HG02870 (cell line): Measurements from ENCODE around the gene CD96.
A peak's percentile ranks its signal among the peaks of the same experiment; 100 is the strongest.

ENCODE experiments used
- ATAC-seq: cut with Tn5 transposase; IDR thresholded peaks from one replicate; pipeline ENCODE4 v1.9.1; 2021; ENCODE audit warnings: mild to moderate bottlenecking, moderate library complexity; ENCODE audit not compliant: unreplicated experiment

The CD96 gene

DNA sequence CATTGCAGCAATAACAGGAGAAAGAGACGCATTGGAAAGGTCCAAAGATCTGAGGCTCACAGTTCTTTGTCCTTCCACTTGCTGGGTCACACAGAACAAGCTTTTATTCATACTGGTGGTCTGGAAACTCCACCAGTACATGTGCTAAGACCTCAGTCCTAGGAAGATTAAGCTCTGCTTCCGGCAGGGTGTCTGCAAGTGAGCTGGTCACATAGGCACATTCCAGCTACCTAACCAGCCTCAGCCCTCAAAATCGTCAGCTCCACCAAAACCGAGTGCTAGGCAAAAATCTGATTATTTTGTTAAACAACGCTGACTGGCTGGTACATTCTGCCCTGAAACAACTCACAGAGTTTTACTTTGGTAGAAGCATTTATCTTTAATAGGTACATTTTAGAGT lies 50.9 kb downstream of the CD96 start:
- ATAC-seq = no peak

DNA sequence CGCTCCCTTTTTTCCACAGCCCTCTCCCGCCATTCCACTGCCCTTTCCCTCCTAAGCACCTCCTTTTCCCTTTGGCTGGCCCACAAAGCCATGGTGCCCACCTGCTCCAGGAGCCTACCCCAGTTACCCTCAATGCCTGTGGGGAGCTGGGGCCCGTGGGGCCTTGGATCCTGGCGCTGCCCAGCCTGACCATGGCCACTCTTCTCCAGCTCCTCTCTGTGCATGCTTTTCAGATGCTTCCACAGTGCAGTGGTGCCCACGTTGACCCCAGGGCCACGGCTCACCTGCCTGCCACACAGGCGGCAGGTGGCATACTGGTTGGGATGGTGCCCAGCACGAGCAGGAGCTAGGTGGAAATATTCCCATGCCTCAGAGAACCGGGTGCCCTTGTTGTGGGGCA lies 51.7 kb downstream of the CD96 start:
- ATAC-seq = no peak

DNA sequence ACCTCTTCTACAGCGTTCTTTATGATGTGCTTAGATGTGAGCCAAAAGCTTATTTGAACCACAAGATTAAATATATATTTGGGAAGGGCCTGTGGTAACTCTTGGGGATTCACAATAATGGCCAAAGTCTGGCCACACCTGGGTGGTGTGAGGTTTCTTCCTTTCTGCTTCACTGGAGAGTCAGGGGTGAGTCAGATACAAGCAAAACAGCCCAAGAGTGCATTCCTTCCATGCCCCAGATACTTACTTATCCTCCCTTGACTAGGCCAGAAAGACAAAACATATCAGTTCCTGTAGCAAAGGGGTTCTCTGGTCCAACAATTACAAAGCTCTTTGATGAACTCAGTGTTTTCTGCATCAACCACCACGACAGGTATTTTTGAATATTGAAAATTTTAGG lies 52.2 kb downstream of the CD96 start:
- ATAC-seq = peak; percentile 71

DNA sequence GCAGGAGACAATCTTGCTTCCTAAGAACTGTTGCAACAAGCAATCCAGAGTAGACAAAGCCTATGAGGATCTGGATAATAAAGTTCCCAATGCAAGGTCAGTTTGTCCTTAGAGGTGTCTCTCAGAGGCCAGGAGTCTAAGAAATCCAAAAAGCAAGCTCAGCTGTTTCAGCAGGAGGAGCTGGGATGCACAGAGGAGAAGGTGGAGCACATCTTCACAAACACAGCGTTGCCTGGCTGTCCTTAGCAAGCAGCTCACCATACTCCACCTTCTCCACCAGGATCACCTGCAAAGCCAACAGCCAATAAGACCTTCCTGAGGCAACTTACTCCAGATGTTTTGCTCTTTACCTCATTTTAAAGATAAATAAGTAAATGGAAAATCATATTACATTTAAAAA lies 52.8 kb downstream of the CD96 start:
- ATAC-seq = no peak

DNA sequence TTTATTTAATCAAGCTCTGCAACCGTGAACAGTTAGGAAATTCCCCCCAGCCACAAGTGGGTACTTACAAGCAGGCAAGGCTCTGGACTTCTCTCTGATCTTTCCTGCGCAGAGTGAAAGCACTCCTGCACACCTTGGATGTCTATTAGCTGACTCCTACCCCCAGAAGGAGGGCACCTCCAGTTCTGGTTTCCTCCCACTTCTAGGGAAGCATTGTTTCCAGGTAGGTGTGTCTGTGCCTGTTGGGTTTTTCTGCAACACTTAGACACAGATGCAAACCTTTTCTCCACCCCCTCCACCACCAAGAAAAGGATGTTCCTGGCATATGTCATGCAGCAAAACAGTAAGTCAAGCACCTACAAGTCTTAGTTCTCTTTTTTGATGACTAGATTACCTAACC lies 53.2 kb downstream of the CD96 start, which contains the start of gene ZBED2:
Gene ZBED2, minus strand, starts transcription at position 115 of the 400 bp plus-strand sequence. CDS start 1,145 bp downstream, outside the sequence.
- ATAC-seq = peak; percentile 51

DNA sequence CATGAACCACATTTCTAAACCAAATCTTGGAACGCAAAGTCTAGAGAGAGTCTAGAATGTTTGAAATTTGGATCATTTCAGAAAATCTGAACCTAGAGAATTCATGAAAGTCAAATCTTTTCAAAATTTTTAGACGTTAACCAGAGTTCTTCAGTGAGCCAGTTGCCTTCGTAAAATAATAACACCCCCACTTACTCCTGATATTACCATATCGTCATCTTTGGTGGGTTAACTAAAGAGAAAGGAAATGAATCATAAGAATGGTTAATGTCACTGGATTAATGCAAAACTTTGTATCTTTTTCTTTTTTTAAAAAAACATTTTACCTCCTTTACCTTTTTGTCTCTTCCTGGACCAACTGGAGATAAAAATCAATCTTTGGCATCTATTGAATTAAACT lies 54.3 kb downstream of the CD96 start:
- ATAC-seq = no peak

DNA sequence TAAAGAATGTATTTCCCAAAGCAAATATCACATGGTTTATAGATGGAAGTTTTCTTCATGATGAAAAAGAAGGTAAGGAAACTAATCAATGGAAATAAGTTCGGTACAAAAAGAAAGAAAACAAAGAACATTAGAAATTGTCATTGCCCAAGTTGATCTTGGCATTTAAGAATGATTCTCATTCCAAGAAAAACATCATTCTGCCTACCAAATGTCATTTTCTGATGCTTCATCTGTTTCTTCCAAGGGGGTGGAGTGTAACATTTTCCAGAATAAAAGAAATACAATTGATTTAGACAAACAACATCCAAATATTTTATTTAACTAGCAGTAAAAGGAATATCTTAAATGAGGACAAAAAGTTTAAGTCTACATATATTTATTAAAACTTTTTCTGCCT lies 56.1 kb downstream of the CD96 start:
- no peak for ATAC-seq

DNA sequence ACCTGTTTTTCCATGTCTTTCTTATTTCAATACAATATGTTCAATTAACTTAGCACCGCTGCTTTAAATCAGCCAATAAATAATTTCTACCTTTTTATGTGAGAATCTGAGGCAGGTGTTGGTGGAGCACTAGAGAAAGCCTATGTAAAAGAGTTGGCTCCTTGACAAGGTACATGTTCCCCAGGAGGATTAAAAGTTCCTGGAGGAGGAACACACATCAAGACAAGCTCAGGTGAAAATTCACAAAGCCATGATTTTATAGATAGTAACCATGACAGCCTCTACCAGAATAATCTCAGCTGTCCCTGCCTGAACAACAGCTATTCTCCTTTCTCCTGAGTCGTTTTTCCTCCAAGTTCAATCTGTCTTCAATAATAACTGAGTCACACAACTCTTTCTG lies 56.6 kb downstream of the CD96 start:
- ATAC-seq = no peak

DNA sequence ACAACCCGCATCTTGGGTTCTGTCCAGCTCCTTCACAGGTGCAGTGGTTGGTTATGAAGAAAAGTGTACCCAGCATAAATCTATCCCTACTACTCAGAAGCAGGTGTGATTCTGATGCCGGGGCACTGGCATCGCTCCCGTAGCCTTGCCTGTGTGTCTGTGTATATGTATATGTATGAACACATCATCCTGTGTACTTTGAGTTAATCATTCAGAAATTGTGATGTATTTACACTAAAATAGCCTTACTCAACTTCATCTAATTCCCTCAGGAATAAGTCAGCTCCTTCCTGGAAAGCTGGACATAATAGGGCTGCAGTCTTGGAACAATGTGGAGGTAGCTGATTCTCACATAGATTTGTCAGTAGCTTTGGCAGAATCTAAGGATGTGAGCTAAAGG lies 59.8 kb downstream of the CD96 start:
- ATAC-seq = no peak

DNA sequence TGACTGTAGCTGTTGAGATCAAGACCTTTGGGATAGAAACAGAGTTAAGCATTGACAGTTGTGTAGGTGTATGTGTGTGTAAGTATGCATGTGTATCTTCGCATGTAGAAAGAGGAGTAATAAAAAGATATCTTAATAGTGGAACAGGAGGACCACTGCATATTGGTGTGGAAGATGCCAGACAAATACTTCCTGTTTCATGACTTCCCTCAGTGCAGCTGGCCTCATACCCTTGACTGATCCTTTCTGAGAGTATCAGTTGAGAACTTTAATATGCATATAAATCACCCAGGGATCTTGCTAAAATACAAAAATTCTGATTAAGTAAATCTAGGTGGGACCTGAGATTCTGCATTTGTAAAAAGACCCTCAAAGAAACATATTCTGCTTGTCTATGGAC lies 61.7 kb downstream of the CD96 start:
- ATAC-seq = no peak

DNA sequence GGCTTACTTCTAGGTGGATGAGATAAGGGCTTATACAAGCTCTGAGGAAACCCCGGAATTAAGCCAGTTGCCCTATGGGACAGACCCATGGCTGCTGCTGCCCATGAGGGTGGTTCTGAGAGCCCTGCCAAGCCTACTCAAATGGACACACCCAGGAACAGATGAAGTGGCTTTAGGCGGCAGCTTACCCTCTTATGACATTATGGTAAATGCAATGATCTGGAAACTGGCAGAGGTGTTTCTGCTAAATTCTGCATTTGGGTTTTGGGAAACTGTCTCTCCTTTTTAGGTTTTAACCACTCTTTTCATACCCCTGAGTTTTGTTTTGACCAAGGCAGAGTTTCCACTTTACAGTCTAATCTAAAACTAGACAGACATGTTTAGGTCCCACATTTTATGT lies 62.1 kb downstream of the CD96 start:
- no peak for ATAC-seq

DNA sequence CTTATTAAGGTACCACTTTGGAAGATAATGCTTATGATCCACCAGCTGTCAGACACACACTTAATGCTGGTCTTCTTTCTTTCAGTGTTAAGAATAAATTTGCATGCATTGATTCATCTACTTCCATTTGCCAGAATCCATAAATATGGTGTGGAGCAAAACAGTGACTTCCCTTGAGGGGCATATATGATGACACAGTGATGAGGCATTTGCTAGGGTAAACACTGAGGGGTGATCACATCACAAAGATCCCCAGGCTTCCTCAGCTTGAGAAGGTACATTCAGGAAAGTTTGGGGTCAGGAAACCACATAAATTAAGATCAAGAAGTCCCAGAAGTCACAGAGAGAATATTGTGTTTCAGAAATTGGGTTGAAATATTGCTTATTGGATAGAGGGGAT lies 63.0 kb downstream of the CD96 start:
- no peak for ATAC-seq

DNA sequence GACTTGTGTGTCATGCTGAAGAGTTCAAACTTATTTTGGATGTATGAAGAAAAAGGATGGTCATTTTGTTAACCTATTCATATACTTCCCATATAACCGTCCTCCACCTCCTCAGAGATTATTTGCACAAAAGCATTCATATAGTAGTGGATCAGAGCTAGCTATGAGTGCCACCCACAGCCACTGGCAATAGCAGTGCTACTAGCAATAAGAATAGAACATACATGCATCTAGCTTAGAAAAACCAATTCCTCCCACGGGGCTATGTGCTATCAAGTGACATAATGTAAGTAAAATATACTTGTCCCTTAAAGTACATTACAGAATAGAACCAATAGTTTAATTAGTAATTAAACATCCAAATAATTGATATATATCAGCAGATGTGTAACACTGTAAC lies 63.5 kb downstream of the CD96 start:
- ATAC-seq = no peak

DNA sequence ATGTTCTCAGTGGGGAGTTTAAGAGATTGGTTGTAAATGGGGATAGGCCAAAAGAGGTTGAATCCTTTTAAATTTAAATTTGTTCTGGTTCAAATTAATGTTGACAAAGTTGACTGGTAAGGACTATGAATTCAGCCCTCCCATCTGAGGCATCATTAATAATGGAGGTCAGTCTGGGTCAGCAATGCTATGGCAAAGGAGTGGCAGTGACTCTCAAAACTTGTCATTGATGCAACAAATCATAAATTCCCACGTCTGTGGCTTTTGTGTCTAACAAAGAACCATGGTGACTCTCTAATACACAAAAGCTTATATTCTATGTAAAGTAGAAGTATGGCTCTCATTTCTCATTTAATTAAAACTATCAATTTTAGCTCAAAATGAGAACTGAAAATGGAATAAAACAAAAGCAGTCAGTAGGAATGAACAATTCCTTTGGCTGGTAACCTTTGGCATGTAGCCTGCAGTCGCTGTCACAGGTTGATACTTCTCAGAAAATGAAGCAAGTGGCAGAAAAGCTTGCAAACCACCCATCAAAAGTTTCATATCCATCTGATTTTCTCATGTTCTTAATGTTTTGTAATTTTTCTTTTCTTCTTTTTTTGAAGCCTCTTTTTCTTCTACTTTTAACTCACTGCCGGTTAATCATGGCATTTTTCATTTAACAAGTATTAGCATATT lies 65.4 kb downstream of the CD96 start:
- no peak for ATAC-seq

DNA sequence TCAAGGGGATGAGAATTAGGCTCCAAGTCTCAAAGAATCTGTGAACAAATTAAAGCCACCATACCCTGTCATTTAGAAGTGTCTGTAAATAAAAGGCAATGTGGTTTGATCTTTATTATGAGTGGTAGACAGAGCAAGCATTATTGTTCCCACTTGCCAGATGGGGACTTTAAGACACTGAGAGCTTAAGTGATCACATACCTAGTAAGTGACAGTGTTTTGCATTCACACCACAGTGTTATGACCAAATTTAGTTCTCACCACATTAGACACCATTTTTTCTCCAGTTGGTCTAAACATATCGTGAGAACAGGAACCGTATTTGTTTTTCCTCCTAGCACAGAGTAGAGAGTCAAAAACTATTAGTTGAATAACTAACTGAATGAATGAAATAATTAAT lies 66.4 kb downstream of the CD96 start:
- peak; percentile 35 for ATAC-seq

DNA sequence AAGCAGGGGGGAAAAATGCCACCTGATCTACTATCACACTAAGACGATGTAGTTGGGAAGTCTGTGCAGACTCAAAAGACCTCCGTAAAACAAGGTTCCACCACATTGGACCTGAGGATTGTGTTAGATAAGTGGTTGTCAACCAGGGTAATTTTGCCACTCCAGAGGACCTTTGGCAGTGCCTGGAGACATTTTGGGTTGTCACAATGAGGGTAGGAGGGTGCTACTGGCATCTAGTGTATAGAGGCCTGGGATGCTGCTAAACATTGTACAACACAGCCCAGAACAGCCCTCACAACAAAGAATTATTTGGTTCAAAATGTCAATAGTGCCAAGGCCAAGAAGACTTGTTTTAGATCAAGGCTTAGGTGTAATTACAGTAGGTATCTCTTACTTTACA lies 67.7 kb downstream of the CD96 start:
- no peak for ATAC-seq

DNA sequence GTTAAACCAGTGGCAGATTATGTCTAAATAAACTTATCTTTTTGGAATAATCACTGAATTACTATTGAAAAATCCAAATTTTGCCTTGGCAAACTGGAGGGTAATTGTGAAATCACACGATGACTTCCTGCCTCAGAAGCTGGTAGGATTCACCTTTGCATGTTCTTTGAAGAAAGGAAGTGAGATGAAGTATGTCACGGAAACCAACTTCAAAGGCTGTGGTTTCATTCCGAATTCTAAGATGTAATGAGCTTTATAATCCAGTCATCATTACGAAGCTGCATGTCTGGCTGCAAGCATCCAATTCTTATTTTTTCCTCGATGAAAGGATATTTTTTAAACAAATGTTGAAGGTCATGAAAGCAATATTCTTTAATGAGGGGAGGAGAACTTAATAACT lies 68.2 kb downstream of the CD96 start:
- peak; percentile 85 for ATAC-seq

DNA sequence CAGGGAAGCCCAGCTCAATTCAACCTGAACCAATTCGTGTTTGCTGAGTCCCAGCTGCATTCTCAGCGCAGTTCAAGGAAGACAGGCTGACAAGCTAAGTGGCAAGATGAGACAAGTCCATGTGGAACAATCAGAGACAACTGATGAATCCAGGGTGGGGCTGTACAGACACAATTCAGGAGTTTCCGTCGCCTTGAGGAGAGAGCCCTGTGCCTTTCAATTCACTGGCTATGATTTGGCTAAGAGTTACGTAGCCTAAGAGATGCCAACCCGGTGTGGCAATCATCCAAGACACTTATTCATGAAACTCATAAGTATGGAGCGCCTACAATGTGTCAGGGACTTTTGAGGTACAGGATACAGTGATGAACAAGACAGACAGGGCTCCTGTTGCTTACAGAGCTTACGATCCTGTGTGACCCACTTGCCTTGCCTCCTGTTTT lies 68.6 kb downstream of the CD96 start:
- ATAC-seq = peak; percentile 7

DNA sequence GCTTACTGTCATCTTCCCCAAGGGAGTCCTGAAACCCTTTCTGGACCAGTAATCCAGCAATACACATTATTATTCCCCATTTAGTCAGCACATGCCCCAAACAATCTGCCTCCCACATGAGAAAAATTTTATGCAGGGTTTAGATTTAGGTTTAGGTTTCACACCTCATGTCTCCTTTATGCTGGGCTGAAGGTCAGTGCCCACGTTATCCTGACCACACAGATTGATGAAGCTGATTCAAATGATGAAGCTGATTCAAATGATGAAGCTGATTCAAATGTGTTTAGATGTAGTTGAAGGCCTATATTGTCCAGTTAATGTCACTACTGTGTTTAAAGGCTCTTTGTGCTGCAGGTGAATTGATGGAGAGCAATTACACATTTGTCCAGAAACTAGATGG lies 71.3 kb downstream of the CD96 start:
- ATAC-seq = no peak

DNA sequence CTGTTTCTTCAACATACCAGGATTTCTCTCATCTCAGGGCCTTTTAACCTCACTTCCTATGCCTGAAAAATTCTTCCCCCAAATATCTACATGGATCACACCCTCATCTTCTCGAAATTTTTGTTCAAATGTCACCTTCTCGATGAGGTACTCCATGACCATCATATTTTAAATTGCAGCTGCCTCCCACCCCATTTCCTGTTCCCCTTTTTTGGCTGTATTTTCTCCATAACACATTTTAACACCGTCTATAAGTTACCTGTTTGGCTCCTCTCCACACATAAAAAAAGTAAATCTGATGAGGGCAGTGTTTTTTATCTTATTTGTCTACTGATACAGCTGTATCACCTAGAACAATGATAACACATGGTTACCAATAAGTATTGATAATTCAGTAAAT lies 73.9 kb downstream of the CD96 start:
- no peak for ATAC-seq

DNA sequence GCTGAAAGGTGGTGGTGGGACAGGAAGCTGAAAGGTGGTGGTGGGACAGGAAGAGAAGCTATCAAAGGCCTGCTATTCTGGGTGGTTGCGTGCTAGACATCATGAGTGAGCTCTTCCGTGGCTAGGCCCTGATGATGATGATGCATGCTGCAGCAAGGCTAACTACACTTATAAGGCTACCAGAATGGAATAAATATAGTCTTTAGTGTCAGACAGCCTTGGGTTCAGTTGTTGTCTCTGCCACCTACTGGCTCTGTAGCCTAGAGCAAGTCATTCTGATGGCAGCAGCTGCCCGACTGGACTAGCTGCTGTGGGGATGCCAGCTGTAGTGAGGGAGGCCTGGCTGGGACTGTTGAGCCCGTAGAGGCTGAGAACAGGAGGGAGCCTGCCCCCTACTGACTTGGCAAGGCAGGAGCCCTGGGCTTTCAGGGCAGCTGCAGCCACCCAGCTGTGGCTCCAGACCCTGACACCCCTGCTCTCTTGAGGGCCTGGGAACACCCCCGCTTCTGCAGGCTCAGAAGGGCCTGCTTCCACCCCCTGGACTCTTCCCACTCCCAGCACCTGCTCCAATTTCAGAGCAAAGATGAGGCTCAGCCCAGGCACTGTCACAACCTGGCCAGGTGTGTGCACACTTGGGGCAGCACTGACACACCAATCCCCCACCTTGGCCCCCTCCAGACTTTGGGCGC lies 74.6 kb downstream of the CD96 start:
- ATAC-seq = peak; percentile 74

DNA sequence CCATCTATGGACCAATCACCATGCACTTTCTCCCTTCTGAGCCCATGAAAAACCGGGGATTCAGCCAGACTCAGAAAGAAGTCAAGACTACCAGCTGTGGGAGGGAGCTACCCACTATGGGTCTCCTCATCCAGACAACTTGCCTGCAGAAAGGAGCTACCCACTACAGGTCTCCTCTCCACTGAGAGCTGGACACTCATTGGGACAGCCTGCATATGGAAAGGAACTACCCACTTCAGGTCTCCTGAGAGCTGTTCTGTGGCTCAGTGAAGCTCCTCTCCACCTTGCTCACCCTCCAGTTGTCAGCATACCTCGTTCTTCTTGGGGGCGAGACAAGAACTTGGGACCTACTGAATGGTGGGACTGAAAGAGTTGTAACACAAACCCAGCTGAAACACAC lies 75.4 kb downstream of the CD96 start:
- no peak for ATAC-seq
